ENCODE data around the gene C1orf167. TPM values are rescaled to one million over a fixed set of nuclear protein-coding genes. Genes with fewer than 3 reads are reported as not detected.

Gene C1orf167
- total RNA-seq, 1 experiment from 2014 or later, result not detected

- no TSS peak for BruUV-seq (replicated peaks)
These were observed 40.7 kb upstream of the C1orf167 start for GRCh38 chr1:11721311-11721710.

GRCh38 chr1:11722538-11722937, 39.5 kb upstream of the C1orf167 start:
- no peaks in the 10 kb centered on the region for H3K9me2 ChIP-seq (replicated peaks; ENCODE audit: low read length)
- H3K9me3 ChIP-seq (ENCODE audit: low read length), result no peaks in the 10 kb centered on the region
- H3K4me3 ChIP-seq (ENCODE audit: low read length), result no peak overlapping the region
- no peak overlapping the region for H3K9ac ChIP-seq (ENCODE audit: low read length)
- H4K20me1 ChIP-seq (ENCODE audit: low read length), result no peaks in the 10 kb centered on the region
- H3K27me3 ChIP-seq (ENCODE audit: low read length), result no peaks in the 10 kb centered on the region
- H3K27ac ChIP-seq (ENCODE audit: low read length), result no peak overlapping the region
- BruUV-seq (replicated peaks), result no TSS peak
- no peak for ATAC-seq
- intact Hi-C loops (cut with micrococcal nuclease), result no loop called here
- CTCF ChIA-PET, result interaction anchor here (0.7 to 1.0 kb wide), 2 partner anchors 70 to 77 kb away, joined by 5 to 9 read pairs; no protein-coding TSS in a partner anchor
- H3K36me3 ChIP-seq (ENCODE audit: low read depth, low read length), result no peaks in the 10 kb centered on the region
- POLR2A ChIA-PET (ENCODE audit: unreplicated experiment), result no interaction called here
- no peak for DNase-seq
- no peak for TF ChIP-seq EZH2 (IDR thresholded peaks at IDR 0.05; ENCODE audit: low read length, unreplicated experiment)
- no peak for TF ChIP-seq EZH2phosphoT487 (IDR thresholded peaks at IDR 0.05; ENCODE audit: borderline replicate concordance, low read length)
- no peaks in the 10 kb centered on the region for H3F3A ChIP-seq (ENCODE audit: low read length, unreplicated experiment)
- no peak overlapping the region for H2AFZ ChIP-seq (ENCODE audit: low read length)
- no peaks in the 10 kb centered on the region; the same call in 1 of the 2 replicates for H3K4me1 ChIP-seq (ENCODE audit: insufficient read depth, low read length)
- H3K4me2 ChIP-seq (ENCODE audit: low read length), result no peak overlapping the region
- no peaks in the 10 kb centered on the region for H3K79me2 ChIP-seq (ENCODE audit: low read length)

More at GRCh38 chr1:11721311-11721710, 40.7 kb upstream of the C1orf167 start:
- no peaks in the 10 kb centered on the region for H4K20me1 ChIP-seq (ENCODE audit: low read length)
- ATAC-seq (no peak), DNase-seq (no peak)
- no peak overlapping the region for H3K4me2 ChIP-seq (ENCODE audit: low read length)
- no peak overlapping the region for H3K27ac ChIP-seq (ENCODE audit: low read length)
- H3K79me2 ChIP-seq (ENCODE audit: low read length), result no peaks in the 10 kb centered on the region
- no peak overlapping the region for H3K9ac ChIP-seq (ENCODE audit: low read length)
- no peak overlapping the region for H2AFZ ChIP-seq (ENCODE audit: low read length)
- H3F3A ChIP-seq (ENCODE audit: low read length, unreplicated experiment), result no peaks in the 10 kb centered on the region
- no peak overlapping the region for H3K4me3 ChIP-seq (ENCODE audit: low read length)
- CTCF ChIA-PET, result no interaction called here
- no peak for TF ChIP-seq CTCF (conservative IDR thresholded peaks at IDR 0.05; ENCODE audit: low read depth, low read length)
- TF ChIP-seq EZH2 (IDR thresholded peaks at IDR 0.05; ENCODE audit: low read length, unreplicated experiment), result no peak
- no peak for TF ChIP-seq EZH2phosphoT487 (IDR thresholded peaks at IDR 0.05; ENCODE audit: borderline replicate concordance, low read length)
- POLR2A ChIA-PET (ENCODE audit: unreplicated experiment), result no interaction called here
- no peaks in the 10 kb centered on the region for H3K9me2 ChIP-seq (replicated peaks; ENCODE audit: low read length)
- intact Hi-C loops (cut with micrococcal nuclease), result no loop called here
- H3K27me3 ChIP-seq (ENCODE audit: low read length), result no peaks in the 10 kb centered on the region
- no peaks in the 10 kb centered on the region for H3K36me3 ChIP-seq (ENCODE audit: low read depth, low read length)
- H3K4me1 ChIP-seq (ENCODE audit: insufficient read depth, low read length), result no peaks in the 10 kb centered on the region; the same call in 1 of the 2 replicates
- no peaks in the 10 kb centered on the region for H3K9me3 ChIP-seq (ENCODE audit: low read length)

DNA sequence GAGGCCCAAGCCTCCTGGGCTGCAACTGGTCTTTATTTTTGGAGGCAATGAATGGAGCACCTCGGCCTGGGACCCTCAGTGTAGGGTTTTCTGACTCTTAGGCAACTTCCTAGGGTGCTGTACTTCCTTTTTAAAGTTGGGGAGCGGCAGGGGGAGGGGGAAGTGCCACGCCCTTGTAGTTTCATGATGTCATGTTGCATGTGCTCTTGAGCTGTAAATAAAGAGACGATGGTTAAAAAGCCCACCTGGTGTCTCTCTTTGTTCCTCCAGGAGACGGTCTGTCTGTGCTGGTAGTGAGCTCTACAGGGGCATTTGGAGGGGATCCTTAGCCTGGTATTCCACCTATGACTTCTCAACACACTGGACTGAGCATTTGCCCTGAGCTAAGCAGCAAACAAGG, 36.4 kb upstream of the C1orf167 start:
- no peaks in the 10 kb centered on the region for H3K9me2 ChIP-seq (replicated peaks; ENCODE audit: low read length)
- intact Hi-C loops (cut with micrococcal nuclease), result no loop called here
- H3K9me3 ChIP-seq (ENCODE audit: low read length), result no peaks in the 10 kb centered on the region
- no peak overlapping the region for H3K9ac ChIP-seq (ENCODE audit: low read length)
- DNase-seq, result no peak
- H3K36me3 ChIP-seq (ENCODE audit: low read depth, low read length), result no peaks in the 10 kb centered on the region
- peaks cover 6% of the 10 kb centered on the region; the same call in 1 of the 2 replicates for H3K4me1 ChIP-seq (ENCODE audit: insufficient read depth, low read length)
- no peak overlapping the region for H3K27ac ChIP-seq (ENCODE audit: low read length)
- no peaks in the 10 kb centered on the region for H3K27me3 ChIP-seq (ENCODE audit: low read length)
- POLR2A ChIA-PET (ENCODE audit: unreplicated experiment), result no interaction called here
- CTCF ChIA-PET, result no interaction called here
- no peak overlapping the region for H2AFZ ChIP-seq (ENCODE audit: low read length)
- TF ChIP-seq EZH2 (IDR thresholded peaks at IDR 0.05; ENCODE audit: low read length, unreplicated experiment), result no peak
- no peak for TF ChIP-seq CTCF (conservative IDR thresholded peaks at IDR 0.05; ENCODE audit: low read depth, low read length)
- no peak for TF ChIP-seq EZH2phosphoT487 (IDR thresholded peaks at IDR 0.05; ENCODE audit: borderline replicate concordance, low read length)
- no peaks in the 10 kb centered on the region for H3K79me2 ChIP-seq (ENCODE audit: low read length)
- no TSS peak for BruUV-seq (replicated peaks)
- H3K4me2 ChIP-seq (ENCODE audit: low read length), result no peak overlapping the region
- no peaks in the 10 kb centered on the region for H3F3A ChIP-seq (ENCODE audit: low read length, unreplicated experiment)
- H4K20me1 ChIP-seq (ENCODE audit: low read length), result no peaks in the 10 kb centered on the region
- no peak for ATAC-seq
- no peak overlapping the region for H3K4me3 ChIP-seq (ENCODE audit: low read length)

Measured in PC-3 (cell line).